Measurements from ENCODE around the gene LCP1. TPM values are rescaled to one million over a fixed set of nuclear protein-coding genes. Genes with fewer than 3 reads are reported as not detected.
A peak's percentile ranks its signal among the peaks of the same experiment; 100 is the strongest.

Gene LCP1
- total RNA-seq, 1 donor from 2014 or later: 371 TPM

- Histone ChIP-seq H3K27ac (no peak overlapping the region), H3K27me3 (ENCODE audit: low read depth) (no peaks in the 10 kb centered on the region), H3K4me3 (no peak overlapping the region), H3K9me3 (no peaks in the 10 kb centered on the region), H3K36me3 (no peaks in the 10 kb centered on the region), H3K4me1 (no peaks in the 10 kb centered on the region)
- intact Hi-C loops (cut with DNase I): no loop called here
- TF ChIP-seq CTCF (IDR thresholded peaks at IDR 0.05): no peak
- no peak for DNase-seq
- ATAC-seq: peak in 1 of 2 donors; percentile 11
Measured at GRCh38 chr13:46086985-46087384, 95.0 kb downstream of the LCP1 start.

GRCh38 chr13:46086421-46086922 is 95.5 kb downstream of the LCP1 start:
- H3K4me3 ChIP-seq: no peak overlapping the region
- H3K27me3 ChIP-seq (ENCODE audit: low read depth): no peaks in the 10 kb centered on the region
- intact Hi-C loops (cut with DNase I): no loop called here
- no peaks in the 10 kb centered on the region for H3K9me3 ChIP-seq
- ATAC-seq (peak in 1 of 2 donors; percentile 34), DNase-seq (no peak)
- no peak for TF ChIP-seq CTCF (IDR thresholded peaks at IDR 0.05)
- no peaks in the 10 kb centered on the region for H3K36me3 ChIP-seq
- H3K4me1 ChIP-seq: no peaks in the 10 kb centered on the region
- no peak overlapping the region for H3K27ac ChIP-seq

- ATAC-seq (no peak), DNase-seq (no peak)
- TF ChIP-seq CTCF (IDR thresholded peaks at IDR 0.05): no peak
- intact Hi-C loops (cut with DNase I): no loop called here
- Histone ChIP-seq H3K36me3 (no peaks in the 10 kb centered on the region), H3K27me3 (ENCODE audit: low read depth) (no peaks in the 10 kb centered on the region), H3K4me3 (no peak overlapping the region), H3K27ac (no peak overlapping the region), H3K9me3 (no peaks in the 10 kb centered on the region), H3K4me1 (no peaks in the 10 kb centered on the region)
Measured at GRCh38 chr13:46085737-46086136, 96.2 kb downstream of the LCP1 start.

- Histone ChIP-seq H3K4me1 (no peaks in the 10 kb centered on the region), H3K4me3 (no peak overlapping the region), H3K9me3 (no peaks in the 10 kb centered on the region), H3K27me3 (ENCODE audit: low read depth) (no peaks in the 10 kb centered on the region), H3K36me3 (no peaks in the 10 kb centered on the region), H3K27ac (no peak overlapping the region)
- no peak for DNase-seq
- no peak for TF ChIP-seq CTCF (IDR thresholded peaks at IDR 0.05)
- no peak for ATAC-seq
- intact Hi-C loops (cut with DNase I): no loop called here
Measured at GRCh38 chr13:46082324-46082723, 99.7 kb downstream of the LCP1 start.

GRCh38 chr13:46079770-46080169 is 102.2 kb downstream of the LCP1 start:
- H3K4me3 ChIP-seq: no peak overlapping the region
- no peaks in the 10 kb centered on the region for H3K9me3 ChIP-seq
- intact Hi-C loops (cut with DNase I): no loop called here
- TF ChIP-seq CTCF (IDR thresholded peaks at IDR 0.05): no peak
- no peak for ATAC-seq
- H3K4me1 ChIP-seq: no peaks in the 10 kb centered on the region
- no peaks in the 10 kb centered on the region for H3K36me3 ChIP-seq
- H3K27ac ChIP-seq: no peak overlapping the region
- DNase-seq: no peak
- H3K27me3 ChIP-seq (ENCODE audit: low read depth): no peaks in the 10 kb centered on the region

- Histone ChIP-seq H3K9me3 (no peaks in the 10 kb centered on the region), H3K36me3 (no peaks in the 10 kb centered on the region), H3K27me3 (ENCODE audit: low read depth) (no peaks in the 10 kb centered on the region), H3K27ac (no peak overlapping the region), H3K4me1 (no peaks in the 10 kb centered on the region), H3K4me3 (no peak overlapping the region)
- DNase-seq (no peak), ATAC-seq (no peak)
- intact Hi-C loops (cut with DNase I): no loop called here
- TF ChIP-seq CTCF (IDR thresholded peaks at IDR 0.05): no peak
Measured at GRCh38 chr13:46077265-46077664, 104.7 kb downstream of the LCP1 start.

Measured in lower lobe of right lung (tissue), 2 donors.